IMR-90 (cell line): Measurements from ENCODE around the gene NNT. TPM values are rescaled to one million over a fixed set of nuclear protein-coding genes. Genes with fewer than 3 reads are reported as not detected.

Experiments
- ATAC-seq: fragments of 200-7000 bp; cut with Tn5 transposase; 2 replicates; pipeline ENCODE4 v1.9.1; 2020; ENCODE audit warnings: low read depth, mild to moderate bottlenecking, moderate library complexity
- BruUV-seq: library from RNA; stranded (reverse); fragments of 400-500 nt; replicated peaks from 2 replicates; lab custom pipeline; 2021; lab: Mats Ljungman, UMichigan
- CTCF ChIA-PET: fragments of 300-600 bp; formaldehyde crosslinking; extraction: SDS; loops from one replicate; lab custom pipeline; 2021; ENCODE audit warnings: antibody characterized with exemption; lab: Yijun Ruan, JAX
- POLR2A ChIA-PET: fragments of 300-600 bp; sonication (Branson Sonifier 250); formaldehyde crosslinking; loops from one replicate; lab custom pipeline; 2022; ENCODE audit warnings: antibody characterized with exemption; ENCODE audit not compliant: unreplicated experiment; lab: Charles Lee
- DNase-seq: peaks from one replicate; pipeline ENCODE4 v3.0.0; 2013
- H2AFZ ChIP-seq: replicated peaks from 2 replicates; pipeline ENCODE3; 2013; ENCODE audit warnings: low read length, mild to moderate bottlenecking; ENCODE audit not compliant: poor library complexity
- H2AK5ac ChIP-seq: 2 replicates; pipeline ENCODE4 v1.6.1; 2013; ENCODE audit warnings: low read depth, low read length, inconsistent platforms
- H2AK9ac ChIP-seq: replicated peaks from 2 replicates; pipeline ENCODE3; 2013; ENCODE audit warnings: mild to moderate bottlenecking, low read depth, low read length, moderate library complexity; ENCODE audit not compliant: poor library complexity
- H2BK120ac ChIP-seq: 2 replicates; pipeline ENCODE4 v1.6.1; 2013; ENCODE audit warnings: low read depth, low read length, inconsistent platforms
- H2BK15ac ChIP-seq: 3 replicates; pipeline ENCODE4 v1.6.1; 2013; ENCODE audit warnings: low read depth, low read length, inconsistent platforms
- H2BK20ac ChIP-seq: 2 replicates; pipeline ENCODE4 v1.6.1; 2013; ENCODE audit warnings: low read depth, mild to moderate bottlenecking, inconsistent platforms, low read length, moderate library complexity
- H2BK5ac ChIP-seq: 2 replicates; pipeline ENCODE4 v1.6.1; 2013; ENCODE audit warnings: mild to moderate bottlenecking, low read depth, low read length, inconsistent platforms; ENCODE audit not compliant: poor library complexity, severe bottlenecking
- H3K14ac ChIP-seq: replicated peaks from 2 replicates; pipeline ENCODE4 v1.6.1; 2013; ENCODE audit warnings: low read depth, low read length, inconsistent platforms
- H3K18ac ChIP-seq: 2 replicates; pipeline ENCODE4 v1.6.1; 2013; ENCODE audit warnings: low read depth, low read length, control low read depth
- H3K23ac ChIP-seq: 2 replicates; pipeline ENCODE4 v1.6.1; 2013; ENCODE audit warnings: low read depth, low read length, inconsistent platforms
- H3K27ac ChIP-seq: 2 replicates; pipeline ENCODE4 v1.5.1; 2013; ENCODE audit warnings: mild to moderate bottlenecking, control low read depth, low read length; ENCODE audit not compliant: insufficient read depth
- H3K27me3 ChIP-seq: 2 replicates; pipeline ENCODE4 v1.6.1; 2013; ENCODE audit warnings: low read length; ENCODE audit not compliant: control insufficient read depth, insufficient read depth
- H3K36me3 ChIP-seq: 2 replicates; pipeline ENCODE4 v1.6.1; 2013; ENCODE audit warnings: low read length, mixed read lengths; ENCODE audit not compliant: control insufficient read depth, insufficient read depth
- H3K4ac ChIP-seq: 2 replicates; pipeline ENCODE4 v1.6.1; 2013; ENCODE audit warnings: low read depth, low read length, inconsistent platforms
- H3K4me1 ChIP-seq: 2 replicates; pipeline ENCODE4 v1.6.1; 2013; ENCODE audit warnings: low read length, mixed read lengths; ENCODE audit not compliant: control insufficient read depth, insufficient read depth
- H3K4me2 ChIP-seq: 2 replicates; pipeline ENCODE4 v1.6.1; 2013; ENCODE audit warnings: low read depth, mild to moderate bottlenecking, control low read depth, low read length, moderate library complexity
- H3K4me3 ChIP-seq: 2 replicates; pipeline ENCODE4 v1.5.1; 2013; ENCODE audit warnings: low read depth, mild to moderate bottlenecking, control low read depth, low read length, moderate library complexity; ENCODE audit not compliant: insufficient read depth
- H3K56ac ChIP-seq: 2 replicates; pipeline ENCODE4 v1.6.1; 2013; ENCODE audit warnings: low read length, inconsistent platforms; ENCODE audit not compliant: insufficient read depth; ENCODE audit errors: extremely low read depth
- H3K79me1 ChIP-seq, 2 experiments: 2 replicates each; pipeline ENCODE4 v1.6.1; 2013; ENCODE audit warnings: low read length in 2 of 2, inconsistent platforms in 1 of 2, low read depth in 1 of 2
- H3K9ac ChIP-seq: 2 replicates; pipeline ENCODE4 v1.6.1; 2013; ENCODE audit warnings: low read depth, low read length, control low read depth
- H3K9me1 ChIP-seq: 2 replicates; pipeline ENCODE4 v1.6.1; 2013; ENCODE audit warnings: low read length, inconsistent platforms; ENCODE audit not compliant: insufficient read depth
- H3K9me3 ChIP-seq: 2 replicates; pipeline ENCODE4 v1.6.1; 2013; ENCODE audit warnings: low read length; ENCODE audit not compliant: control insufficient read depth, insufficient read depth
- H4K20me1 ChIP-seq: 2 replicates; pipeline ENCODE4 v1.6.1; 2013; ENCODE audit warnings: low read length, inconsistent platforms; ENCODE audit not compliant: insufficient read depth
- H4K5ac ChIP-seq: 2 replicates; pipeline ENCODE4 v1.6.1; 2013; ENCODE audit warnings: mild to moderate bottlenecking, low read depth, low read length, control low read depth
- H4K8ac ChIP-seq, 2 experiments: 2 replicates each; pipeline ENCODE4 v1.6.1; 2013; ENCODE audit warnings: low read depth in 2 of 2, low read length in 2 of 2, control low read depth in 1 of 2, inconsistent platforms in 1 of 2
- H4K91ac ChIP-seq: 2 replicates; pipeline ENCODE4 v1.6.1; 2013; ENCODE audit warnings: low read depth, low read length, inconsistent platforms; ENCODE audit not compliant: insufficient read depth
- BHLHE40 ChIP-seq: fragments of 150-350 bp; IDR thresholded peaks from 2 replicates; pipeline ENCODE4 v1.6.1; 2016; ENCODE audit warnings: mild to moderate bottlenecking, low read depth, low read length
- CEBPB ChIP-seq: IDR thresholded peaks from 2 replicates; pipeline ENCODE4 v1.6.1; 2012; ENCODE audit warnings: low read depth, low read length, improper control_type of control experiment
- CHD1 ChIP-seq: IDR thresholded peaks from 2 replicates; pipeline ENCODE4 v1.6.1; 2012; ENCODE audit warnings: low read depth, low read length, improper control_type of control experiment
- ELK1 ChIP-seq: fragments of 150-350 bp; IDR thresholded peaks from 2 replicates; pipeline ENCODE4 v1.6.1; 2016; ENCODE audit warnings: low read depth, mild to moderate bottlenecking, low read length, moderate library complexity, borderline replicate concordance
- FOS ChIP-seq: fragments of 150-350 bp; IDR thresholded peaks from 2 replicates; pipeline ENCODE4 v1.6.1; 2016; ENCODE audit warnings: low read depth, low read length
- MAFK ChIP-seq: IDR thresholded peaks from 2 replicates; pipeline ENCODE4 v1.6.1; 2012; ENCODE audit warnings: low read depth, low read length, improper control_type of control experiment
- MAZ ChIP-seq: IDR thresholded peaks from 2 replicates; pipeline ENCODE4 v1.6.1; 2012; ENCODE audit warnings: low read depth, mild to moderate bottlenecking, low read length, improper control_type of control experiment, moderate library complexity, borderline replicate concordance
- MXI1 ChIP-seq: IDR thresholded peaks from 2 replicates; pipeline ENCODE4 v1.6.1; 2012; ENCODE audit warnings: low read depth, mild to moderate bottlenecking, low read length, moderate library complexity, borderline replicate concordance
- NFE2L2 ChIP-seq: fragments of 150-350 bp; IDR thresholded peaks from 2 replicates; pipeline ENCODE4 v1.6.1; 2016; ENCODE audit warnings: low read depth, mild to moderate bottlenecking, low read length
- POLR2A ChIP-seq: IDR thresholded peaks from 2 replicates; pipeline ENCODE4 v1.6.1; 2012; ENCODE audit warnings: mild to moderate bottlenecking, low read depth, low read length
- RAD21 ChIP-seq: IDR thresholded peaks from 2 replicates; pipeline ENCODE4 v1.6.1; 2012; ENCODE audit warnings: low read length, improper control_type of control experiment
- RCOR1 ChIP-seq: IDR thresholded peaks from 2 replicates; pipeline ENCODE4 v1.6.1; 2012; ENCODE audit warnings: mild to moderate bottlenecking, low read length, improper control_type of control experiment; ENCODE audit not compliant: insufficient replicate concordance
- RFX5 ChIP-seq: IDR thresholded peaks from 2 replicates; pipeline ENCODE4 v1.8.0; 2012; ENCODE audit warnings: low read depth, mild to moderate bottlenecking, low read length, moderate library complexity
- SMC3 ChIP-seq: fragments of 150-350 bp; IDR thresholded peaks from 2 replicates; pipeline ENCODE4 v1.6.1; 2016; ENCODE audit warnings: low read depth, mild to moderate bottlenecking, antibody characterized with exemption, low read length, moderate library complexity
- WGBS, 2 experiments: methylation state at CpG; one replicate each; pipeline versions ENCODE4 v1.1.5 to v1.1.7; 2013; ENCODE audit warnings: missing lambda C conversion rate in 2 of 2; ENCODE audit not compliant: insufficient read length in 1 of 2; ENCODE audit errors: extremely low coverage in 2 of 2; 5-methylcytosine and 5-hydroxymethylcytosine counted together
- dilution Hi-C: fragments of 300-500 bp; cut with HindIII; formaldehyde crosslinking; loops from one replicate; pipeline ENCODE4 v1.14.3; 2018; ENCODE audit warnings: low sequenced_read_pairs; ENCODE audit not compliant: unreplicated experiment
- in situ Hi-C: fragments of 300-500 bp; cut with MboI; formaldehyde crosslinking; loops from 3 replicates; pipeline ENCODE4 v1.14.3; 2019; ENCODE audit warnings: low sequenced_read_pairs, inconsistent platforms, mixed read lengths
- intact Hi-C: fragments of 100-400 bp; cut with micrococcal nuclease; formaldehyde crosslinking; loops from 2 replicates; pipeline ENCODE4 v1.10.0; 2022
- polyA plus RNA-seq, 3 experiments: library from polyadenylated mRNA; depleted of rRNA; stranded (reverse); fragments of >200 nt; gene quantifications; 2 replicates each; pipeline ENCODE4 v1.2.3, GENCODE V29; 2012; ENCODE audit warnings: low replicate concordance in 1 of 3
- total RNA-seq: library from RNA; depleted of rRNA; stranded (reverse); fragments of >200 nt; gene quantifications from 2 replicates; pipeline ENCODE4 v1.2.3, GENCODE V29; 2012
- TF ChIP-seq, protein P1 (sequence below): fragments of 150-350 bp; IDR thresholded peaks from 2 replicates; pipeline ENCODE4 v1.6.1; 2017; ENCODE audit warnings: mild to moderate bottlenecking, antibody characterized with exemption, low read length, low read depth
- TF ChIP-seq, protein P2 (sequence below): conservative IDR thresholded peaks from 2 replicates; pipeline ENCODE4 v1.5.1; 2012; ENCODE audit warnings: mild to moderate bottlenecking, low read depth, low read length, improper control_type of control experiment

NNT gene
- total and polyA plus RNA-seq, 2 of the 4 experiments (the other 2 are of a cell fraction): 23.1 to 57.2 TPM

DNA sequence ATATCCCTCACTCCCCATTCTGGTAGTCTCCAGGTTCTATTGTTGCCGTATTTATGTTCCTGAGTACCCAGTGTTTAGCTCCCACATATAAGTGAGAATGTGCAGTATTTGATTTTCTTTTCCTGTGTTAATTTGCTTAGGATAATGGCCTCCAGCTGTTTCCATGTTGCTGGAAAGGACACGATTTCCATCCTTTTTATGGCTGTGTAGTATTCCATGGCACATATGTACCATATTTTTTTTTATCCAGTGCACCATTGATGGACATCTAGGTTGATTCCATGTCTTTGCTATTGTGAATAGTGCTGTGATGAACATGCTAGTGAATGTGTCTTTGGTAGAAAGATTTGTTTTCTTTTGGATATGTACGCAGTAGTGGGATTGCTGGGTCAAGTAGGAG is 98.2 kb downstream of the NNT start:
- Histone ChIP-seq H3K18ac (no peak overlapping the region), H2AK9ac (no peak overlapping the region), H3K4me1 (no peaks in the 10 kb centered on the region), H3K9me1 (no peaks in the 10 kb centered on the region), H2BK5ac (no peak overlapping the region), H4K20me1 (no peaks in the 10 kb centered on the region), H2BK120ac (no peak overlapping the region), H3K9ac (no peak overlapping the region), H2AFZ (no peak overlapping the region), H3K79me1 (peaks cover 3 to 6% of the 10 kb centered on the region in 2 experiments; a peak in 3 of 4 replicates), H3K4ac (no peak overlapping the region), H3K14ac (no peak overlapping the region), H3K27ac (no peak overlapping the region), H2AK5ac (no peak overlapping the region), H4K5ac (no peak overlapping the region), H4K91ac (no peak overlapping the region), H3K23ac (no peak overlapping the region), H3K27me3 (no peaks in the 10 kb centered on the region), H3K56ac (no peak overlapping the region), H3K4me2 (no peak overlapping the region), H3K9me3 (no peaks in the 10 kb centered on the region), H3K4me3 (no peak overlapping the region), H3K36me3 (peaks cover 4% of the 10 kb centered on the region; the same call in 1 of the 2 replicates), H2BK20ac (no peak overlapping the region), H4K8ac (no peak overlapping the region), H2BK15ac (no peak overlapping the region)
- CTCF ChIA-PET: no interaction called here
- DNase-seq (no peak), ATAC-seq (no peak)
- TF ChIP-seq NFE2L2 (no peak), ELK1 (no peak), SMC3 (no peak), BHLHE40 (no peak), RFX5 (no peak), MXI1 (no peak), CEBPB (no peak), CHD1 (no peak), MAFK (no peak), RAD21 (no peak), MAZ (no peak), FOS (no peak), POLR2A (no peak), RCOR1 (no peak)
- TF ChIP-seq, protein P1, sequence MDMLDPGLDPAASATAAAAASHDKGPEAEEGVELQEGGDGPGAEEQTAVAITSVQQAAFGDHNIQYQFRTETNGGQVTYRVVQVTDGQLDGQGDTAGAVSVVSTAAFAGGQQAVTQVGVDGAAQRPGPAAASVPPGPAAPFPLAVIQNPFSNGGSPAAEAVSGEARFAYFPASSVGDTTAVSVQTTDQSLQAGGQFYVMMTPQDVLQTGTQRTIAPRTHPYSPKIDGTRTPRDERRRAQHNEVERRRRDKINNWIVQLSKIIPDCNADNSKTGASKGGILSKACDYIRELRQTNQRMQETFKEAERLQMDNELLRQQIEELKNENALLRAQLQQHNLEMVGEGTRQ: no peak
- TF ChIP-seq, protein P2, sequence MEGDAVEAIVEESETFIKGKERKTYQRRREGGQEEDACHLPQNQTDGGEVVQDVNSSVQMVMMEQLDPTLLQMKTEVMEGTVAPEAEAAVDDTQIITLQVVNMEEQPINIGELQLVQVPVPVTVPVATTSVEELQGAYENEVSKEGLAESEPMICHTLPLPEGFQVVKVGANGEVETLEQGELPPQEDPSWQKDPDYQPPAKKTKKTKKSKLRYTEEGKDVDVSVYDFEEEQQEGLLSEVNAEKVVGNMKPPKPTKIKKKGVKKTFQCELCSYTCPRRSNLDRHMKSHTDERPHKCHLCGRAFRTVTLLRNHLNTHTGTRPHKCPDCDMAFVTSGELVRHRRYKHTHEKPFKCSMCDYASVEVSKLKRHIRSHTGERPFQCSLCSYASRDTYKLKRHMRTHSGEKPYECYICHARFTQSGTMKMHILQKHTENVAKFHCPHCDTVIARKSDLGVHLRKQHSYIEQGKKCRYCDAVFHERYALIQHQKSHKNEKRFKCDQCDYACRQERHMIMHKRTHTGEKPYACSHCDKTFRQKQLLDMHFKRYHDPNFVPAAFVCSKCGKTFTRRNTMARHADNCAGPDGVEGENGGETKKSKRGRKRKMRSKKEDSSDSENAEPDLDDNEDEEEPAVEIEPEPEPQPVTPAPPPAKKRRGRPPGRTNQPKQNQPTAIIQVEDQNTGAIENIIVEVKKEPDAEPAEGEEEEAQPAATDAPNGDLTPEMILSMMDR: no peak
- no TSS peak for BruUV-seq
- no CpG with 5 or more reads among the region's 3 CpGs for WGBS, 2 experiments
- dilution Hi-C loops: no loop called here
- in situ Hi-C loops: no loop called here
- intact Hi-C loops: no loop called here
- POLR2A ChIA-PET: no interaction called here
